Esophagus squamous epithelium (tissue), 4 donors: ENCODE results near the gene YIPF2.

Experiments used
- POLR2A ChIP-seq, 4 donors: fragments of 450-650 bp; IDR thresholded peaks; one replicate each; pipeline ENCODE4 v1.6.1; 2017; ENCODE audit warnings: antibody characterized with exemption in 4 of 4, mild to moderate bottlenecking in 4 of 4, moderate library complexity in 3 of 4
- TF ChIP-seq, protein P1 (sequence below), 6 experiments: fragments of 450-650 bp in 4 of 6; fragments of 200-600 bp in 2 of 6; sonication (generic) in 2 of 6; IDR thresholded peaks; one replicate each; pipeline ENCODE4 v1.5.1; 2016 to 2019; ENCODE audit warnings: antibody characterized with exemption in 6 of 6, mild to moderate bottlenecking in 4 of 6, moderate library complexity in 4 of 6

DNA sequence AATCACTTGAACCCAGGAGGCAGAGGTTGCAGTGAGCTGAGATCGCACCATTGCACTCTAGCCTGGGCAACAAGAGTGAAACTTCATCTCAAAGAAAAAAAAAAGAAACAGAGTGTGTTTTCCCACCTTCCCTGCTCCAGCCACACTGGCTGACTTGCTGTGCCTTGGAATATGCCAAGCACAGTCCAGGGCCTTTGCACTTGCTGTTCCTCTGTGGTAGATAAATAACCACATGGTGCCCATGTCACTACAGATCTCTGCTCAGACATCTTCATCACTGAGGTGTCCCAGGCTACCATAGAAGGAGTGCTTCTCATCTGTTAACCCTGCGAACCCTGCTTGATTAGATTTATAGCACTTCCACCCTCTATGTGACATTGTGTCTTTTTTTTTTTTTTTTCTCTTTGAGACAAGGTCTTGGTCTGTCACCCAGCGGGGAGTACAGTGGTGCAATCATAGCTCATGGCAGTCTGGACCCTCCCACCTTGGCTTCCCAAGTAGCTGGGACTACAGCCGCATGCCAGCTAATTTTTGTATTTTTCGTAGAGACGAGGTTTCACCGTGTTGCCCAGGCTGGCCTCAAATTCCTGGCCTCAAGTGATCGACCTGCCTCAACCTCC is 42.8 kb upstream of the YIPF2 start:
- no peak for TF ChIP-seq POLR2A (IDR thresholded peaks at IDR 0.05)
- TF ChIP-seq, protein P1, sequence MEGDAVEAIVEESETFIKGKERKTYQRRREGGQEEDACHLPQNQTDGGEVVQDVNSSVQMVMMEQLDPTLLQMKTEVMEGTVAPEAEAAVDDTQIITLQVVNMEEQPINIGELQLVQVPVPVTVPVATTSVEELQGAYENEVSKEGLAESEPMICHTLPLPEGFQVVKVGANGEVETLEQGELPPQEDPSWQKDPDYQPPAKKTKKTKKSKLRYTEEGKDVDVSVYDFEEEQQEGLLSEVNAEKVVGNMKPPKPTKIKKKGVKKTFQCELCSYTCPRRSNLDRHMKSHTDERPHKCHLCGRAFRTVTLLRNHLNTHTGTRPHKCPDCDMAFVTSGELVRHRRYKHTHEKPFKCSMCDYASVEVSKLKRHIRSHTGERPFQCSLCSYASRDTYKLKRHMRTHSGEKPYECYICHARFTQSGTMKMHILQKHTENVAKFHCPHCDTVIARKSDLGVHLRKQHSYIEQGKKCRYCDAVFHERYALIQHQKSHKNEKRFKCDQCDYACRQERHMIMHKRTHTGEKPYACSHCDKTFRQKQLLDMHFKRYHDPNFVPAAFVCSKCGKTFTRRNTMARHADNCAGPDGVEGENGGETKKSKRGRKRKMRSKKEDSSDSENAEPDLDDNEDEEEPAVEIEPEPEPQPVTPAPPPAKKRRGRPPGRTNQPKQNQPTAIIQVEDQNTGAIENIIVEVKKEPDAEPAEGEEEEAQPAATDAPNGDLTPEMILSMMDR (IDR thresholded peaks at IDR 0.05) = no peak
